Caco-2 (cell line): Measurements from ENCODE around the gene ZNF576. TPM values are rescaled to one million over a fixed set of nuclear protein-coding genes. Genes with fewer than 3 reads are reported as not detected.

Source experiments
- BruUV-seq: library from RNA; stranded (reverse); fragments of 400-500 nt; replicated peaks from 2 replicates; lab custom pipeline; 2021; lab: Mats Ljungman, UMichigan
- CTCF ChIA-PET: fragments of 300-600 bp; sonication (Branson Sonifier 250); formaldehyde crosslinking; loops from one replicate; lab custom pipeline; 2022; ENCODE audit warnings: antibody characterized with exemption; lab: Charles Lee
- POLR2A ChIA-PET: fragments of 300-600 bp; sonication (Branson Sonifier 250); formaldehyde crosslinking; loops from one replicate; lab custom pipeline; 2022; ENCODE audit warnings: antibody characterized with exemption; lab: Charles Lee
- DNase-seq, 2 experiments: peaks; one replicate each; pipeline versions ENCODE4 v3.0.0 to v3.0.0-alpha.2; 2020 to 2022
- H3K27me3 ChIP-seq: replicated peaks from 2 replicates; pipeline ENCODE4 v1.6.0; 2011; ENCODE audit warnings: low read length; ENCODE audit not compliant: control insufficient read depth, insufficient read depth
- H3K36me3 ChIP-seq: 2 replicates; pipeline ENCODE4 v1.5.1; 2011; ENCODE audit warnings: low read length; ENCODE audit not compliant: control insufficient read depth, insufficient read depth
- H3K4me1 ChIP-seq: fragments of 250-450 bp; sonication (Bioruptor Pico); 2 replicates; pipeline ENCODE4 v1.5.1; 2020; ENCODE audit warnings: mild to moderate bottlenecking
- H3K4me3 ChIP-seq: 2 replicates; pipeline ENCODE4 v1.5.1; 2011; ENCODE audit warnings: low read depth, mild to moderate bottlenecking, control low read depth, low read length
- H3K9me3 ChIP-seq: fragments of 250-450 bp; sonication (Bioruptor Pico); 2 replicates; pipeline ENCODE4 v1.5.1; 2020; ENCODE audit warnings: mild to moderate bottlenecking, moderate library complexity
- H3K27ac Mint-ChIP-seq: one replicate; pipeline ENCODE4 v1.8.0; 2022; ENCODE audit warnings: mixed read lengths; ENCODE audit not compliant: unreplicated experiment
- H3K27me3 Mint-ChIP-seq: one replicate; pipeline ENCODE4 v1.8.0; 2022; ENCODE audit warnings: mixed read lengths; ENCODE audit not compliant: insufficient read depth, unreplicated experiment
- H3K36me3 Mint-ChIP-seq: one replicate; pipeline ENCODE4 v1.8.0; 2022; ENCODE audit warnings: mild to moderate bottlenecking, mixed read lengths; ENCODE audit not compliant: insufficient read depth, unreplicated experiment
- H3K4me1 Mint-ChIP-seq: one replicate; pipeline ENCODE4 v1.8.0; 2022; ENCODE audit warnings: low read depth, mixed read lengths; ENCODE audit not compliant: unreplicated experiment
- H3K4me3 Mint-ChIP-seq: one replicate; pipeline ENCODE4 v1.8.0; 2022; ENCODE audit warnings: mild to moderate bottlenecking, moderate library complexity, mixed read lengths; ENCODE audit not compliant: unreplicated experiment
- H3K9me3 Mint-ChIP-seq: one replicate; pipeline ENCODE4 v1.8.0; 2022; ENCODE audit warnings: mixed read lengths; ENCODE audit not compliant: unreplicated experiment
- CTCF ChIP-seq, 2 experiments: fragments of 200-600 bp in 1 of 2; IDR thresholded peaks; 1 replicate in 1 of 2; 2 replicates in 1 of 2; pipeline versions ENCODE4 v1.5.1 to v1.8.0; 2011 to 2022; ENCODE audit warnings: antibody characterized with exemption in 1 of 2, control low read depth in 1 of 2, inconsistent platforms in 1 of 2, low read depth in 1 of 2, low read length in 1 of 2, mild to moderate bottlenecking in 1 of 2, moderate library complexity in 1 of 2; ENCODE audit not compliant: insufficient read depth in 1 of 2, severe bottlenecking in 1 of 2, unreplicated experiment in 1 of 2
- intact Hi-C: fragments of 100-400 bp; cut with micrococcal nuclease; formaldehyde crosslinking; loops from one replicate; pipeline ENCODE4 v1.10.0; 2022; ENCODE audit not compliant: unreplicated experiment
- total RNA-seq: library from RNA; stranded (reverse); gene quantifications from 2 replicates; pipeline ENCODE4 v1.2.3, GENCODE V29; 2022

The ZNF576 gene
- total RNA-seq, 1 experiment from 2014 or later, result 13.2 TPM

DNA sequence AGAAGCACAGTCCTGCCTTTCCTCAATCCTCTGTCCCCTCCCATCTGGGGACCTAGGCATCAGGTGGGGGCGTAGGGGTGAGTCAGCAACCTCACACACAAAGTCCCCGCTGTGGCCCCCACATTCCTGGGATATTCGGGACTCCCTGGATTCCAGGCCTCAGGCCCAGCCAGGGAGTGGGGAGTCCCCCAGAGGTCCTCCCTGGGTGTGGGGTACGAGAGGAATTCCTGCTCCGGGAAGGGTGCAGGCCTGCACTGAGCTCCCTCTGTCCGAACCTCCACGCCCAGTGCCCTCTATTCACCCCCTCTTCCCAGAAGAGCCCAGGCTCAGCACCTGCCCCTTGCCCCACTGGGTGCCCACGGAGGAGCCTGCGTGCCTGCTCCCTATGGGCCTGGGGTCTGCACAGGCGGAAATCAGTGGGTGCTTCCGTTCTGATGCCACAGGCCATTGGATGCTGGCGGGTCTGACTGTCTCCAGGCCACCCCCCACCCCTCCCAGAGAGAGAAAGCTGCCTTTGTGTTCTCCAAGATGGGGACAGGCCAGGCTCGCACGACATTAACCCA lies 39.8 kb downstream of the ZNF576 start:
- Histone ChIP-seq H3K4me1 (peaks cover 19% of the 10 kb centered on the region; the same call in 1 of the 2 replicates), H3K36me3 (no peaks in the 10 kb centered on the region), H3K9me3 (no peaks in the 10 kb centered on the region), H3K27me3 (no peaks in the 10 kb centered on the region; the same call in 1 of the 2 replicates), H3K4me3 (no peak overlapping the region)
- intact Hi-C loops, result no loop called here
- DNase-seq, result no peak
- no peak overlapping the region for H3K4me3 Mint-ChIP-seq
- POLR2A ChIA-PET, result no interaction called here
- TF ChIP-seq CTCF (IDR thresholded peaks at IDR 0.05; ENCODE audit: insufficient read depth in 1 of 2, low read depth in 1 of 2, low read length in 1 of 2, severe bottlenecking in 1 of 2, unreplicated experiment in 1 of 2), result no peak
- CTCF ChIA-PET, result interaction anchor here (0.6 kb wide), 1 partner anchor 625 kb away, joined by 3 read pairs; no protein-coding TSS in a partner anchor
- peaks cover 10% of the 10 kb centered on the region for H3K27me3 Mint-ChIP-seq
- H3K36me3 Mint-ChIP-seq, result peaks cover 2% of the 10 kb centered on the region
- no peaks in the 10 kb centered on the region for H3K9me3 Mint-ChIP-seq
- H3K27ac Mint-ChIP-seq, result no peak overlapping the region
- no TSS peak for BruUV-seq
- peaks cover 19% of the 10 kb centered on the region for H3K4me1 Mint-ChIP-seq

DNA sequence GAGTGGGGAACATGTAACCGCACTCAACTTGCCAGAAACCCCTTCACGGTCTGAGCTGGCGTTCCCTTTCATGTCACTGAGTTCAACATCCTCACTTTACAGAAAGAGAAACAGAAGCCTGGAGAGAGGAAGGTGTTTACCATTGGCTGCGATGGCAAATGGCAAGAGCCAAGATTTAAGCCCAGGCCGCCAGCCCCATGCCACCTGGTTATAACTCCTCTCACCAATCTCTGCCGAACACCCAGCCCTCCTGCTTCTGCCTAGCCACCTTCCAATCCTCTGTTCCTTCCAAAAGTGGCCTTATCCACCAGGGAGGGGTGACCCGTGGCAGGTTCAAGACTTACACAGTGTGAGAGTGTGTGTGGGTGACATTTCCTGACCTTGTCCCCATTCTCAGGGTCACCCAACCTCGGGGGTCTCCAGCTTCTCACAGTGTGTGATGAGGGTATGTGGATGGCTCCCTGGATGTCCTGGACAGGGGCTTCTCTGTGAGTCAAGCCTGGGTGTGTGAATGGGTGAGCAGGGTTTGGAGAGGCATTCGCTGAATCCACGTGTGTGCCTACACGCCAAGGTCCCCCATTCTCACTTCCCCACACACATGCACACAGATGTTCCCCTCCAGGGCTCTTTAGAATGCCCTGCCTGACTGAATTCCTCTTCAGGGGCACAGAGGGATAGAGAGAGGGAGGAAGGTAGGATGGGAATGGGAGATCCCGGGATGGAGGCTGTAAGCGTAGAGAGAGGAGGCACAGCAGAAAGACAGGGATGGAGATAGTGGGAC lies 42.0 kb downstream of the ZNF576 start:
- POLR2A ChIA-PET, result no interaction called here
- peaks cover 6% of the 10 kb centered on the region for H3K36me3 Mint-ChIP-seq
- CTCF ChIA-PET, result no interaction called here
- Histone ChIP-seq H3K4me1 (peaks cover 19% of the 10 kb centered on the region; the same call in 1 of the 2 replicates), H3K36me3 (no peaks in the 10 kb centered on the region), H3K27me3 (no peaks in the 10 kb centered on the region; the same call in 1 of the 2 replicates), H3K4me3 (no peak overlapping the region), H3K9me3 (no peaks in the 10 kb centered on the region)
- H3K27ac Mint-ChIP-seq, result peak overlapping the region; percentile 49
- H3K4me3 Mint-ChIP-seq, result peak overlapping the region; percentile 94
- no peak for TF ChIP-seq CTCF (IDR thresholded peaks at IDR 0.05; ENCODE audit: insufficient read depth in 1 of 2, low read depth in 1 of 2, low read length in 1 of 2, severe bottlenecking in 1 of 2, unreplicated experiment in 1 of 2)
- H3K9me3 Mint-ChIP-seq, result no peaks in the 10 kb centered on the region
- peaks cover 19% of the 10 kb centered on the region for H3K4me1 Mint-ChIP-seq
- H3K27me3 Mint-ChIP-seq, result peaks cover 14% of the 10 kb centered on the region
- TSS peak; percentile 68 for BruUV-seq
- intact Hi-C loops, result no loop called here
- no peak for DNase-seq

DNA sequence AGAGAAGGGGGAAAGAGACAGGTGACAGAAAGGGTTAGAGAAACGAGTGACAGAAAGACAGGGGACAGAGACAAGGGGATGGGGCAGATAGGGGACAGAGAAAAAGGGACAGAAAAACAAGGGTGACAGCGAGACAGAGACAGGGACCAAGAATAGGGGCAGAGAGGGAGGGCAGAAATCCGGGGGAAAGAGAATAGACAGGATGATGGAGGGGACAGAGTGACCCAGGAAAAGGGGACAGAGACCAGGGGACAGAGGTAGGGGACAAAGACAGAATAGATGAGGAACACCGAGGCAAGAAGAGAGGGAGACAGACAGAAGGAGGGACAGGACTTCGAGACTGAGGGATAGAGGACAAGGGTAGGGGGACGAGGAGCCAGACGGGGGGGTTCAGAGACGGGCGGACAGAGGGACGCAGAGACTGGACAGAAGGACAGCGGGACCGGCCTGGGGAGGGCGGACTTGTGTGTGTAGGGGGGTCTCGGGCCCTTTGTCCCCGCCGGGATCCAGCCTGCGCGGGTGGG lies 42.7 kb downstream of the ZNF576 start:
- TF ChIP-seq CTCF (IDR thresholded peaks at IDR 0.05; ENCODE audit: insufficient read depth in 1 of 2, low read depth in 1 of 2, low read length in 1 of 2, severe bottlenecking in 1 of 2, unreplicated experiment in 1 of 2), result no peak
- POLR2A ChIA-PET, result no interaction called here
- peaks cover 14% of the 10 kb centered on the region for H3K27me3 Mint-ChIP-seq
- Histone ChIP-seq H3K9me3 (no peaks in the 10 kb centered on the region), H3K4me1 (peaks cover 19% of the 10 kb centered on the region; the same call in 1 of the 2 replicates), H3K36me3 (no peaks in the 10 kb centered on the region), H3K4me3 (peak overlapping the region; percentile 63), H3K27me3 (no peaks in the 10 kb centered on the region; the same call in 1 of the 2 replicates)
- CTCF ChIA-PET, result no interaction called here
- H3K9me3 Mint-ChIP-seq, result no peaks in the 10 kb centered on the region
- BruUV-seq, result no TSS peak
- H3K36me3 Mint-ChIP-seq, result peaks cover 6% of the 10 kb centered on the region
- H3K4me1 Mint-ChIP-seq, result peaks cover 19% of the 10 kb centered on the region
- H3K4me3 Mint-ChIP-seq, result peak overlapping the region; percentile 94
- DNase-seq, result no peak
- intact Hi-C loops, result no loop called here
- peak overlapping the region; percentile 49 for H3K27ac Mint-ChIP-seq
